Thyroid gland (tissue), 4 donors: ENCODE data around the gene XRCC6.

Source experiments
- CTCF ChIP-seq, 6 experiments: fragments of 200-600 bp in 3 of 6; fragments of 450-650 bp in 3 of 6; sonication (generic) in 3 of 6; IDR thresholded peaks; one replicate each; pipeline ENCODE4 v1.5.1; 2016 to 2019; ENCODE audit warnings: antibody characterized with exemption in 6 of 6, mild to moderate bottlenecking in 2 of 6, inconsistent platforms in 1 of 6, moderate library complexity in 1 of 6
- POLR2A ChIP-seq, 2 donors: fragments of 450-650 bp; IDR thresholded peaks; one replicate each; pipeline ENCODE4 v1.6.1; 2017; ENCODE audit warnings: antibody characterized with exemption in 2 of 2, mild to moderate bottlenecking in 2 of 2, moderate library complexity in 1 of 2

GRCh38 chr22:41648432-41648831 is 27.3 kb downstream of the XRCC6 start:
- TF ChIP-seq CTCF (IDR thresholded peaks at IDR 0.05) (no peak), POLR2A (IDR thresholded peaks at IDR 0.05) (no peak)
